ENCODE data around the gene TMED1.
"Not testable (repeated sequence)": the region's sequence is repeated elsewhere in the genome, so short reads cannot be mapped to it uniquely, and the experiment has no call there.

TMED1 gene, protein sequence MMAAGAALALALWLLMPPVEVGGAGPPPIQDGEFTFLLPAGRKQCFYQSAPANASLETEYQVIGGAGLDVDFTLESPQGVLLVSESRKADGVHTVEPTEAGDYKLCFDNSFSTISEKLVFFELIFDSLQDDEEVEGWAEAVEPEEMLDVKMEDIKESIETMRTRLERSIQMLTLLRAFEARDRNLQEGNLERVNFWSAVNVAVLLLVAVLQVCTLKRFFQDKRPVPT

DNA sequence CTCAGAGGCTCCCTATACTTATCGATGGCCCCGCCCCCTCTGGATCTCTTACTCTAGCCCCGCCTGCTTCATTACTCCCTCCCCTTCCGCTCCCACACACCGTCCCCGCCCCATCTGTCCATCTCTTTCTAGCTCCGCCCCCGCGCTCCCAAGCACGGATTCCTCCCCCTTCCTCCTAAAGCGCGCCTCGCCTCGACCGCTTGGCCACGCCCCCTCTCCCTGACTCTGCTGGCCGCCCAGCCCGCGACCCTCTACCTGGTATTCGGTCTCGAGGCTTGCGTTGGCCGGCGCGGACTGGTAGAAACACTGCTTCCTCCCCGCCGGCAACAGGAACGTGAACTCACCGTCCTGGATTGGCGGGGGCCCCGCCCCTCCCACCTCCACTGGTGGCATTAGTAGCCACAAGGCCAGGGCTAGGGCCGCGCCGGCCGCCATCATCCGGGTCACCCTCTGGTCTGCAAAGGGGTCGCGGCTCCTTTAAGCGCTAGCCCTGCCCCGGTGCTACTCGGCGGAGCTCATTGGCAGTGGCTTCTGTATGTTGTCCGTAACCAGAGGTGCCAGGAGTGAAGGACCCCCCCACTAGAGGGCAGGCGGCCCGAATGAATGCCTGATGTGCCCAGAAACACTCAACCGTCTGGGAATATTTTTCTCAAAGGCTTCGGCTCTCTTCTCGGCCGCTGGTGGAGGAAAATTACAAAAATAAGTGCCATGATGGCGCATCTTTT lies at the start of gene TMED1:
TMED1 (minus strand) TSS at position 459 of the 725 bp plus-strand sequence; CDS start at position 438, 21 bp downstream.
- DNase-seq (ENCODE audit: low read depth in 1 of 2, low spot score in 1 of 2), result peak; percentile 77 to 86

DNA sequence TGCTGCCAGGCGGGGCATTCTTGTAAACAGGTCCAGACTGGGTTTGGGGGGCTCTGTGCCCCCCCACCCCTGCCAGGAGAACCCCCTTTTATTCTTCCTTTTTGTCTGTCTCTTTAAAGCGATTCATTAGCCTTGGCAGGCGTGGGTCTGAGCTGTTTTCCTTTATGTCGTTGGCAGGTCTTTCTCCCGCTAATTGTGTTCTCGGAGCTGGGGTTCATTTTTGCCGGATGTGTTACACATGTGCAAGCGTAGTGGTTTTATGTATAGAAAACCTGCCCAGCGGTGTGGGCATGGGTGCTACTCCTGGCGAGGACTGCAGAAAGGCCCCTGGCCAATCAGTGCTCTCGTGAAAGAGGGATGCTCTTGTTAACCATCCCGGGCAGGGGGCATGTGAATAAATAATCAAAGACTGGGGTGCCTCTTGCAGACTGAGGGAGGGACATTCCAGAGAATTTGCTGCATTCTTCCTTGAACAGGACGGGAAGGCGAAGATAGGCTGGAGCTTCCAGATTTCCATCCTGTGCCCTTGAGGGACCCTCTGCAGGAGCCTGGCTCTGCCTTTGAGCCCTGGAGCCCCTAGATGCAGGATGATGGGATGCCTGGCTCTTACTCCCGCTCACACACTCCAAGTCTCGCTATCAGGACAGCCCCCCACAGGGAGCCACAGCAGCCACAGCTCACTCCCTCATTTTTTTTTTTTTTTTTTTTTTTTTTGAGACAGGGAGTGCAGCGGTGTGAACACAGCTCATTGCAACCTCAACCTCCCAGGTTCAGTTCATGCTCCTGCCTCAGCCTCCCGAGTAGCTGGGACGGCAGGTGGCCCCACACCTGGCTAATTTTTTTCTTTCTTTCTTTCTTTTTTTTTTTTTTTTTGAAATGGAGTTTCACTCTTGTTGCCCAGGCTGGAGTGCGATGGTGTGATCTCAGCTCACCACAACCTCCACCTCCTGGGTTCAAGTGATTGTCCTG lies 49.5 kb upstream of the TMED1 start:
- no peak for DNase-seq (ENCODE audit: low read depth in 1 of 2, low spot score in 1 of 2)

DNA sequence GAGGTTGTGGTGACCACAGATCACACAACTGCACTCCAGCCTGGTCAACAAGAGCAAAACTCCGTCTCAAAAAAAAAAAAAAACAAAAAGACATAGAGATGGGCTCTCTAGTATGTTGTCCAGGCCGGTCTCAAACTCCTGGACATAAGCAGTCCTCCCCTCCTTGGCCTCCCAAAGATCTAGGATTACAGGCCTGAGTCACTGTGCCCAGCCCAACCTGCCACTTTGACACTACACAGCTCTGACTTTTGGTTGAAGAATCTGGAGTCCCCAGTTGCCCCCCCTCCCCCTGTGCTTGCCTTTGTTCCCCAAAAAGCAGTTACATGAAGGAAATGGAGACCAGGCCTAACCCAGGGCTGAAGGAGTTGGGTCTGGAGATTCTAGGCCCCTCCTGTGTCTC lies 48.3 kb upstream of the TMED1 start:
- no peak for DNase-seq (ENCODE audit: low read depth in 1 of 2, low spot score in 1 of 2)

DNA sequence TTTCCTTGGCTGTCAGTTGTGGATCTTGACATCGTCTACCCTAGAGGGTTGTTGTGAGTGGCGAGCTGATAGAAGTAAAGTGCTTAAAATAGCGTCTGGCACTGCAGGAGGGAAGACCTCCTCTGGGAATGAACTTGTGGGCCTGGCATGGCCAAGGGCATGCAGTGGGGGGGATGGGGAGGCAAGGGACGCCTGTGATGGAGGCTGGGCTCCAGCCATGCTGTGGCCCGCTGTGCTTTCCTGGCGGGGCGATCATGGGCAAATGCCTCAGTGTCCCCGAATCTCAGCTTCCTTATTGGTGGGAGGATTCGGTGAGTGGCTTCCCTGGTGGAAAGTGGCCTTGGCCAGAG lies 46.1 kb upstream of the TMED1 start:
- no peak for DNase-seq (ENCODE audit: low read depth in 1 of 2, low spot score in 1 of 2)

DNA sequence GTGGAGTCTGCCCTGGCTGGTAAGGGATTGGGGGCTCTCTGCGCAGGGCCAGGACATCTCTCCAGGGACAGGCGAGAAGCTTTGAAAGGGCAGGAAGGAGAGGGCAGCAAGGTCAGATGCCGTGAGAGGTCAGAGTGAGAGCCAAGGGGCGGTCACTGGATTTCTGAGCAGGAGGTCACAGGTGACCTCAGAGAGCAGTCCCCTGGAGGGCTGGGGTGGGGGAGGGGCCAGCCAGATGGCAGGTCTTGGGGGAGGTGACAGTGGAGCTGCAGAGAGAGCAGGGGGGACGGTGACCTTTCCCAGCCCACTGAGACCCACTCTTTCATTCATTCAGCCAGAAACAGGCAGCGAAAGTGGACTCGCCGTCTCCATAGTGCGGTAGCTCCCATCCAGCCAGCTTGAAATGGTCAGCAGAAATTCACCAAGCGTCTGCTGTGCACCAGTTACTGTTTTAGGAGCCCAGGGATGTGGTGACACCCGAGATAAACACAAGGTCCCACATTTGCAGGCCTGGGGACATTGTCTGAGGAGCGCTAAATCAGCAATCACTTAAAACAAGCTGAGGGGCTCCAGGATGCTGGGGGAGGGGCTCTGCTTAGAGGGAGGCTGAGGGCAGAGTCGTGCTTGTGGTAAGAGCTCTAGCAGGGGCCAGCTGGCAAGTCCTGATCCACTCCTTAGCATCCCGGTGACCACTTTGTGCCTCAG lies 45.5 kb upstream of the TMED1 start:
- no peak for DNase-seq (ENCODE audit: low read depth in 1 of 2, low spot score in 1 of 2)

DNA sequence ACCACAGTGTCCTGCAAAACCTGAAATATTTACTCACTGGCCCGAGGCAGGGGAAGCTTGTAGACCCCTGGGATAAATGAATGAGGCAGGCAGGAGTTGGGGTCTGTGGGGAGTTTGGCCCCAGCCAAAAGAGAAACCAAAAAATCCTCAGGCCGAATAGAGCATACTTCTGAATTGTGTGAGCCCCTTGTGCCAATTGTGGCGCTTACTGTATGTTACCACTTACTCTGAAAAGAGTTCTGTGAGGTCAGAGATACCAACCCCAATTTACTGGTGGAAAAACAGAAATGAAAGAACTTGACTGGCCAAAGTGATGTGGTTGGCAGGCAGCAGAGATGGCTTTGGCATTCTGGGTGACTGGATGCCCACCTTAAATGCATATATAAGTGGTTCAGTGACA lies 42.2 kb upstream of the TMED1 start:
- no peak for DNase-seq (ENCODE audit: low read depth in 1 of 2, low spot score in 1 of 2)

DNA sequence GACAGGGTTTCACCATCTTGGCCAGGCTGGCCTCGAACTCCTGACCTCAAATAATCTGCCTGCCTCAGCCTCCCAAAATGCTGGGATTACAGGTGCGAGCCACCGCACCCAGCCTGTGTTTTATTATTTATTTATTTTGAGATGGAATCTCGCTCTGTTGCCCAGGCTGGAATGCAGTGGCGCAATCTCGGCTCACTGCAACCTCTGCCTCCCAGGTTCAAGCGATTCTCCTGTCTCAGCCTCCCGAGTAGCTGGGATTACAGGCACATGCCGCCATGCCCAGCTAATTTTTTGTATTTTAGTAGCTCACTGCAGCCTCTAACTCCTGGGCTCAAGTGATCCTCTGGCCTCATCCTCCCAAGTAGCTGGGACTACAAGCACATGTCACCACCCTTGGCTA lies 41.6 kb upstream of the TMED1 start:
- not testable (repeated sequence) for DNase-seq (ENCODE audit: low read depth in 1 of 2, low spot score in 1 of 2)

DNA sequence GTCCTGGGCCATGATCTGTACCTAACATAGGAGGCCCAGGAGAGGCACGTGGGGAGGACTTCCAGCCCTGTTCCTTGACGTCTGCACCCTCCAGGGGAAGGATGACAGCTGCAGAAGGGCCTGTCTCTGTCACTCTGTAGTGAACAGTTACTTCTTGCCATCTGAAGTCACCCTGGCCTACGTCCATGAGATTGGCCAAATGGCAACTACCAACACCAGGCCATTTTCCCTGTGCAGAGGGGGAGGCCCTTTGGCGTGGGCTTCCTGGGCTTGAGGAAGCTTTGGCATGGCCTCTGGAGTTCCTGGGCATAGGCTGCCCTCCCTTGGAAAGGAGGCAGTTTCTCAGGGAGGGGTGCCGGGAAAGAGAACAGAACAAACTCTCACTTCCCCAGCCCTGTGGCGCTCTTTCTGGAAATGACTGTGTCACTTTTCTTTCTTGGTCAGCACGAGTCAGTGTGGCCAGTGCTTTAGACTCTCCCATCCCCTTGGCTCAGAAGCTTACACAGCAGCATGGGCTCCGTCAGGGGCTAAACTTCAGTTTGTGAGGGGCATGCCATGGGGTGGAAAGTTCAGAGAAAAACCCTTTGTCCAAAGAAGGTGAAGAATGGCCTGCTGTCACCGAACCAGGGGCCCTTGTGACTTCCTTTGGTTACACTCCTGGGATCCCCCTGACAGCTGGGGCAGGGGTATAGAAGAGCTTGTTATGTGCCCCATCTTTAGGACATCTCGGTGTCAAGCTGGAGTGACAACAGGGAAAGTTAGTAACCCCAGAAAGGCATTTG lies 40.6 kb upstream of the TMED1 start:
- no peak for DNase-seq (ENCODE audit: low read depth in 1 of 2, low spot score in 1 of 2)

DNA sequence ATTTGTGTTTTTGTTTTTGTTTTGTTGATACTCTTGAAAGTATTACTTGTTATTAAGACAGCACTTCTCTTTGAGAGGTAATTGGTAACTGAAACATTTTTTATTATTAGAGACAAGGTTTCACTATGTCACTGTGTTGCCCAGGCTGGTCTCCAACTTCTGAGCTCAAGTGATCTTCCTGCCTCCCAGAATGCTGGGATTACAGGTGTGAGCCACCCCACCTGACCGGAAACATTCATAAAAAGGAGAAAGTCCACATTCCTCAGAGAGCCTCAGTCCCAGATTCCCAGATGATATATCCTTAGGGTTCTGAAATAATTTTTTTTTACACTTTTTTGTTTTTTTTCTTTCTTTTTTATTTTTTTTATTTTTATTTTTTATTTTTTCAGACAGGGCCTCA lies 38.0 kb upstream of the TMED1 start:
- DNase-seq (ENCODE audit: low read depth in 1 of 2, low spot score in 1 of 2), result no peak

DNA sequence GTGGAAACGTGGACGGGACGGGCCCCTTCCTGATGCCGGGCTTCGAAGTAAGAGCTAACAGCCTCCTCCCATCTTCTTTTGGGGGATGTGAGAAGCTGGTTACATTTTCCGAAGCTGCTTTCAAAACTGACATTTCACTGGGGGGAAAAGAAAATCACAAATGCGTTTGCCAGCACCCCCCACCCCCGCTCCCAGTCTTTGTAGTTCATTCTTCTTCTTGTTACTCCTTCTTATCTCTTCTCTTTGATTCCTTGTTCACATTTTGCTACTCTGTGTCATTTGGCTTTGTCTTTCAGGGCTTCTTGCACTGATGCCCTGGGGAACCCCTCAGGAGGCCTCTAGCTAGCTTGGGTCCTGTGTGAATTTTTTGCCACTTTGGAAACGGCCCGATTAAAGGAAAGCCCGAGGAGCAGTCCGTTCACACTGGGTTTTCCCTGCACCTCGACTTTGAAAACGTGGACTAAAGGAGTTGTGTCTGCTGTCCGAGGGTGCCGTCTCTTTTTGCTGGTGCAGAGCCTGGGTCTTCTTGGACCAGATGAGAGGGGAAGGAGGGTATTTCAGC lies 36.6 kb upstream of the TMED1 start:
- DNase-seq (ENCODE audit: low read depth in 1 of 2, low spot score in 1 of 2), result no peak

DNA sequence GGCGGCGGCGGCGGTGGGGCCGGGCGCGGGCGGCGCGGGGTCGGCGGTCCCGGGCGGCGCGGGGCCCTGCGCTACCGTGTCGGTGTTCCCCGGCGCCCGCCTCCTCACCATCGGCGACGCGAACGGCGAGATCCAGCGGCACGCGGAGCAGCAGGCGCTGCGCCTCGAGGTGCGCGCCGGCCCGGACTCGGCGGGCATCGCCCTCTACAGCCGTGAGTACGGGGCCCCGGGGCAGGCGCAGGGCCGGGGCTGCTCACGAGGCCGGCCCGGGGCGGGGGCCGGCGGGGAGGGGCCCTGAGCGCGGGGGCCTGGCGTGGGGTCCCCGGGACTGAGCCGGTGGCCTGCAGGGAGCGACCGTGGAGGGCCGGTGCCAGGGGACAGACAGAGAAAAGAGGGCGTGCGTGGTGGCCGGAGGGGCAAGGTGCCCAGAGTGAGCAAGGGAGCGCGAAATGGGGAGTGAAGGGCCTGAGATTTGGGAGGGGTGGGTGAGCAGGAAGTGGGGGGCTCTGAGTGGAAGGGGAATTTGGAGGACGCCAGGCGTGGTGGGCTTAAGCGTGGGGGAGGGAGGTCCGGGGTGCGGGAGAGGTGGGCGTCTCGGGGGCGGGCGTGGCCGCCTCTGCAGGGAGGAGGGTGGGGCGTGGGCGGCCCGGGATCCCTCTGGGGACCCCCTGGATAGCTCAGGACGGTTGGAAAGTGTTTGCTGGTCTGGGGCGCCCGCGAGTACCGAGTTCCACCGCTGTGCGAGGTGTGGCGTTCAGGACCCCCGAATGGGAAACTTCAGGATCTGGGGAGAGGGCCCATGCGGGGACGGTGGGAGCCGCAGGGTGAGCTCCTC lies 35.9 kb upstream of the TMED1 start:
- DNase-seq (ENCODE audit: low read depth in 1 of 2, low spot score in 1 of 2), result no peak

DNA sequence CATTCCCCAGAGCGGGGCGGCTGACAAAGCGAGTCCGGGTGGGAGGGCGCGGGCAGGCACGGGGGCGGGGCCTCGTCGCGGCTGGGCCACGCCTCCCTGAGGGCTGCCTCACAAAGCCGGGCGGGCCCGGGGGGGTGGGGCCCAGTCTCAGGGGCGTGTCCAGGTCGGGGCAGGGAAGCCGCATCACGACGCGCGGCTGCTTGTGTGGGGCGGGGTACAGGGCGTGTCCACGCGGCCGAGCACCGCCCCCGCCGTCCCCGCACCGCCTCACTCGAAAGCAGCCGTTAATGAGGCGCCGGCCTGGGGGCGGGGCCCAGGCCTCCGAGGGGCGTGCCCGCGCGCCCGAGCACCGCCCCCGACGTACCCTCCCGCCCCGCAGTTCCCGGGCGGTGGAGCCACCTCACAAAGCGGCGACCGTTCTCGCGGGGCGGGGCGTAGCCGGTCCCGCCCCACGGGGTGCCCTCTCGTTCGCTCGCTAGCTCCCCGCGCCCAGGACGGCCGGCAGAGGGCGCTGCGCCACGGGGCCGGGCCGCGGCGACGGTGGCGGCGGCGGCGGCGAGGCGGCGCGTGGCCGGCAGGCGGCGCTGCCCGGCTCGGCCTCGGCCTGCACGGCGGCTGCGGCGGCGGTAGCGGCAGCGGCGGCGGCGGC lies 35.1 kb upstream of the TMED1 start, which contains the start of gene CARM1:
CARM1 (plus strand) TSS at position 599 of the 649 bp plus-strand sequence. CDS start 150 bp downstream, outside the sequence.
- DNase-seq (ENCODE audit: low read depth in 1 of 2, low spot score in 1 of 2), result peak; percentile 97 to 99

DNA sequence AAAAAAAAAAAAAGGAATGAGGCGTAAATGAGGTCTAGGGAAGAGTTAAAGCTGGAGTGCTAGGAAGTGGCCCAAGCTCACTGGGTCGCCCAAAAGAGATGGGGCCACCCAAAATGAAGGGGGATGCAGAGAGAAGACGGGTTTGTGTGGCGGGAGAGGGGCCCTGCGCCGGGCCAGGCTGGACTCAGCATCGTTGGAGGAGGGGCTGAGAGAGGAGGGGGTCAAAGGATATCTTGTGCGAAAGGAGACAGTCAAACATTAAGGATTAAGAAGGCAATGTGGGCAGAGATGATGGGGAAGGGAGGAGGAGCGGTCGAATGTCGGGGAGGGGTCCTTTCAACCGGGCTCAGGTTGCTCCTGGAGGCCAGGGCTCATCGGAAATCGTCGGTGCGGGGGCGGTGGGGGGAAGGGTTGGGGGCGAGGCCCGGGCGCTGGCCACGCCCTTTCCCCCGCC lies 34.5 kb upstream of the TMED1 start:
- DNase-seq (ENCODE audit: low read depth in 1 of 2, low spot score in 1 of 2), result no peak

DNA sequence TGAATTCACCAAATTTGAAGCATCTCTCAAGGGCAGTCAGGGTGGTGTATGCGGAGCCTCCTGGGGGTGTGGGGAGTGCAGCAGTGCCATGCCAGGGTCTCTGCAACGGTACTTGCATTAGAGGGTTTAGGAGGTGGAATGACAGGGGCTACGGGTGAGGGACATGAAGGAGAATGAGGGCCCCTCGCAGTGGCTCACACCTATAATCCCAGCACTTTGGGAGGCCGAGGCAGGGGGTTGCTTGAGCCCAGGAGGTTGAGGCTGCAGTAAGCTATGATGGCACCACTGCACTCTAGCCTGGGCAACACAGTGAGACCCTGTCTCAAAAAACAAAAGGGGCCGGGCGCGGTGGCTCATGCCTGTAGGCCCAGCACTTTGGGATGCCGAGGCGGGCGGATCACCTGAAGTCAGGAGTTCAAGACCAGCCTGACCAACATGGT lies 33.9 kb upstream of the TMED1 start:
- DNase-seq (ENCODE audit: low read depth in 1 of 2, low spot score in 1 of 2), result not testable (repeated sequence)

DNA sequence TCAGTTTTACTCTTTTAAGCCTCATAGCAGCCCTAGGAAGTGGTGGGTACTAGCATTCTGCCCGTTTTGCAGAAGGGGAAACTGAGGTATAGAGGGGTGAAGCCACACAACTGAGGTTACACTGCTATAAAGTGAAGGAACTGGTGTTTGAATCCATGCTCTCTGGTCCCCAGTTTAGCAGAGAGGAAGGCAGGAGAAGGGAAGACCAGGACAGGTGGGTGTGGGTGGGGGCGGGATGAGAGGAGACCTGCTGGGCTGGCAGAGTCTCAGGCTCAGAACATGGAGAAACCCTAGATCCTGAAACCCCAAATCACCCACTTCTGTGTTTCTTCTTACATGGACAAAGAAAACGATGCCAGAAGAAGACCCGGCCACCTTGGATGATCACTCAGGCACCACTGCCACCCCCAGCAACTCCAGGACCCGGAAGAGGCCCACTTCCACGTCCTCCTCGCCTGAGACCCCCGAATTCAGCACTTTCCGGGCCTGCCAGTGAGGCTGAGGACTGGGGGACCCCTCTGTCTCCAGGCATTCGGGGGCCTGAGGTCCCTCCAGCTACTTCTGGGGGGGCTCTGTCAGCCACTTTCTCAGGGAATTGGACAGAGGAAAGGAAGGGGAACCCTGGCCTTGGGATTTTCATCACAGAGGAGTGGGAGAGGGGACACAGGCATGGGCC lies 33.0 kb upstream of the TMED1 start:
- no peak for DNase-seq (ENCODE audit: low read depth in 1 of 2, low spot score in 1 of 2)

DNA sequence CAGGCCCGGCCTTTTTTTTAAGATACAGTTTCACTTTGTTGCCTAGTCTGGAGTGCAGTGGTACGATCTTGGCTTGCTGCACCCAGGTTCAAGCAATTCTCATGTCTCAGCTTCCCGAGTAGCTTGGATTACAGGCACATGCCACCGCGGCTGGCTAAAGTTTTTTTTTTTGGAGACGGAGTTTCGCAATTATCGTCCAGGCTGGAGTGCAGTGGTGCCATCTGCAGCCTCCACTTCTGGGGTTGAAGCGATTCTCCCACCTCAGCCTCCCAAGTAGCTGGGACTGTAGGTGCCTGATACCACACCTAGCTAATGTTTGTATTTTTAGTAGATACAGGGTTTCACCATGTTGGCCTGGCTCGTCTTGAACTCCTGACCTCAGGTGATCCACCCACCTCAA lies 30.5 kb upstream of the TMED1 start:
- DNase-seq (ENCODE audit: low read depth in 1 of 2, low spot score in 1 of 2), result no peak

DNA sequence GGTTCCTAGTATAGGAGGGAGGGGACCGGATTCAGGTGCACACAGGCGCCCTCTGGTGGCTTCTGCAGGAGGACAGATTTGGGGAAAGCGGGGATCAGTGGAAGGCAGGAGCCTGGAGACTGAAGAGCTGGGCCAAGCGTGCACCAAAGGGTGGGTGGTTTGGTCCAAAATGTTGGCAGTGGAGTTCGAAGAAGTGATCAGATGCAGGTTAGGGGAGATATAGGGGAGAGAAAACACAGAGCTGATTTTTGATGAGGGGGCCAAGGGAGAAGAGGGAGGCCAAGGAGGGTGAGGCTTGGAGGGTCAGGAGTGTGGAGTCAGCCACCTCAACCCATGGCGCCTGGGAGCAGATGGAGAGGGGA lies 28.5 kb upstream of the TMED1 start:
- peak; percentile 65 for DNase-seq (ENCODE audit: low read depth in 1 of 2, low spot score in 1 of 2)
